ENCODE results near the gene MOCS2.
A peak's percentile ranks its signal among the peaks of the same experiment; 100 is the strongest.
"Not testable (repeated sequence)": the region's sequence is repeated elsewhere in the genome, so short reads cannot be mapped to it uniquely, and the experiment has no call there.

Gene MOCS2

DNA sequence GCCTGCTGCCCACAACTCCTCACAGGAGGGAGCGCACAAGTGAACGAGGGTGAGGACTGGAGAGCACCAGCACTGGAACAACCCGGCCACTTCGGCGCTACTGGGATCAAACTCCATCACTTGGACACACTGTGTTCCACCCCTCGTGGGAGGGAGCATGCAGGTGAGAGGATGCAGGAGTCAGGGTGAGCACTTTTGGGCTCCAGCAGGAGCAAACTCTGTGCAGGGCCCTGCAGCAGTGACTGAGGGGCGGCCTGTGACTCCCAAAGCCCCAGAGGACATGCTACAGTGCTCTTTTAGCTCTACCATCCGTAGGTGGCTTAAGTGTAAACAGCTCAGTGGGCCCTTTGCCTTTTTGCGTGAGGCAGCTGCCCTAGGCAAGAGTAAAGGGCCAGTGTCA, 4.4 kb upstream of the MOCS2 start:
- no peaks in the 10 kb centered on the region for H3K9me3 ChIP-seq (ENCODE audit: control insufficient read depth, low read length)
- H3K36me3 ChIP-seq (ENCODE audit: control insufficient read depth, insufficient read depth, low read length) = no peaks in the 10 kb centered on the region
- peaks cover 5% of the 10 kb centered on the region for H3K4me1 ChIP-seq (ENCODE audit: control insufficient read depth, insufficient read depth, low read length)
- no peaks in the 10 kb centered on the region for H3K27me3 ChIP-seq (ENCODE audit: control insufficient read depth, insufficient read depth, low read length)
- H3K4me3 ChIP-seq (ENCODE audit: low read length) = no peak overlapping the region
- H3K9ac ChIP-seq (ENCODE audit: low read length) = no peak overlapping the region

DNA sequence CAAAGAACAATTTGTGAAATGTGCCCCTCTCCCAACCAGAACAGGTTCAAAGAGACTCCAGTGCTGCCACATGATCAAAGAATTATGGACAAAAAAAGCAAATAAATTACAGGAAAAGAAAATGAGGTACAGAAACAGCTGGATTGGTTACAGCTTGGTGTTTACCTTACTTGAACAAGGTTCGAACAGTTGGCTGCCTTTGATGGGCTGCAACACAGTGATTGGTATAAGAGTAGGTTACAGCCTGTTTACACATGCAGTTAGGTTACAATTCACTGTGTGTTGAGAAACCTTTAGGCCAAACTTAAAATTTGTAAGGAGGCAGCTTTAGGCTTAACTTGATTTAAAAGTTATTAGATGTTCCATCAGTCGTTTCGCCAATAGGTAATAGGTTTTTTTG, 3.4 kb upstream of the MOCS2 start:
- Histone ChIP-seq H3K4me1 (ENCODE audit: control insufficient read depth, insufficient read depth, low read length) (no peaks in the 10 kb centered on the region), H3K27me3 (ENCODE audit: control insufficient read depth, insufficient read depth, low read length) (no peaks in the 10 kb centered on the region), H3K9me3 (ENCODE audit: control insufficient read depth, low read length) (no peaks in the 10 kb centered on the region), H3K36me3 (ENCODE audit: control insufficient read depth, insufficient read depth, low read length) (no peaks in the 10 kb centered on the region), H3K9ac (ENCODE audit: low read length) (no peak overlapping the region), H3K4me3 (ENCODE audit: low read length) (no peak overlapping the region)

DNA sequence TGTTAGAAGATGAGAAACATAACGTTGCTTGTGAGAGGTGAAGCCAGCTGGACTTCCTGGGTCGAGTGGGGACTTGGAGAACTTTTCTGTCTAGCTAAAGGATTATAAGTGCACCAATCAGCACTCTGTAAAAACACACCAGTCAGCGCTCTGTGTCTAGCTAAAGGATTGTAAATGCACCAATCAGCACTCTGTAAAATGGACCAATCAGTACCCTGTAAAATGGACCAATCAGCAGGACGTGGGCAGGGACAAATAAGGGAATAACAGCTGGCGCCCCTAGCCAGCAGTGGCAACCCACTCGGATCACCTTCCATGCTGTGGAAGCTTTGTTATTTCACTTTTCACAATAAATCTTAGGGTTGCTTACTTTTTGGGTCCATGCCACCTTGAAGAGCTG, 2.8 kb upstream of the MOCS2 start:
- not testable (repeated sequence) for H3K9me3 ChIP-seq (ENCODE audit: control insufficient read depth, low read length); H3K4me3 ChIP-seq (ENCODE audit: low read length); H3K9ac ChIP-seq (ENCODE audit: low read length); H3K27me3 ChIP-seq (ENCODE audit: control insufficient read depth, insufficient read depth, low read length); H3K4me1 ChIP-seq (ENCODE audit: control insufficient read depth, insufficient read depth, low read length); H3K36me3 ChIP-seq (ENCODE audit: control insufficient read depth, insufficient read depth, low read length)

DNA sequence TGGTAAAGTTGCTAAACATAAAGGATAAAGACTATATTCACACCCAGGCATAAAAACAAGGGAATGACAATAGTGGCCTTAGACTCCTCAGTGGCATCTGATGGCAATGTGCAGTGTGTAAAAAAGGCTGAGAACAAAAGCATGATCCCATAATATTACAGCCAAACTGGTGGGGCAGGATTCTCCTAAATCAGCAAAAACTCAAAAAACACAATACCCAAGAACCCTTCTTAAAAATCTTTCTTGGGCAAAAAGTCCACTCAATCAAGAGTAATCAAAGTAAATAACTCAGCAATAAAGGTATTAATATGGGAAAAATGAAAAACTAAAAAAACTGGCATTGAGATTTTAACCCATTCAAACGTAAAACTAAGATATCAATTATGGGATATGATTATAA, 1.6 kb upstream of the MOCS2 start:
- Histone ChIP-seq H3K27me3 (ENCODE audit: control insufficient read depth, insufficient read depth, low read length) (no peaks in the 10 kb centered on the region), H3K9ac (ENCODE audit: low read length) (no peak overlapping the region), H3K4me3 (ENCODE audit: low read length) (no peak overlapping the region), H3K36me3 (ENCODE audit: control insufficient read depth, insufficient read depth, low read length) (no peaks in the 10 kb centered on the region), H3K9me3 (ENCODE audit: control insufficient read depth, low read length) (no peaks in the 10 kb centered on the region), H3K4me1 (ENCODE audit: control insufficient read depth, insufficient read depth, low read length) (no peaks in the 10 kb centered on the region)

DNA sequence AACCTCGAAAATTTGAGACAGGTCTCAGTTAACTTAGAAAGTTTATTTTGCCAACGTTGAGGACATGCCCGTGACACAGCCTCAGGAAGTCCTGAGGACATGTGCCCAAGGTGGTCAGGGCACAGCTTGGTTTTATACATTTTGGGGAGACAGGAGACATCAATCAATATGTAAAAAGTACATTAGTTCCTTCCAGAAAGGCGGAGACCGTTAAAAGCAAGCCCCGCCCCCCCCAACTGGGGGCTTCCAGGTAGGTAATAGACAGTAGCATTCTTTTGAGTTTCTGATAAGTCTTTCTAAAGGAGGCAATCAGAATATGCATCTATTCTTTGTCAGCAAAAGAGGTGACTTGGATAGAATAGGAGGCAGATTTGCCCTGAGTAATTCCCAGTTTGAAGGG, 599 bp upstream of the MOCS2 start:
- no peaks in the 10 kb centered on the region for H3K27me3 ChIP-seq (ENCODE audit: control insufficient read depth, insufficient read depth, low read length)
- H3K4me3 ChIP-seq (ENCODE audit: low read length) = peak overlapping the region; percentile 75
- H3K36me3 ChIP-seq (ENCODE audit: control insufficient read depth, insufficient read depth, low read length) = no peaks in the 10 kb centered on the region
- H3K4me1 ChIP-seq (ENCODE audit: control insufficient read depth, insufficient read depth, low read length) = no peaks in the 10 kb centered on the region
- H3K9ac ChIP-seq (ENCODE audit: low read length) = peak overlapping the region; percentile 78
- no peaks in the 10 kb centered on the region for H3K9me3 ChIP-seq (ENCODE audit: control insufficient read depth, low read length)

DNA sequence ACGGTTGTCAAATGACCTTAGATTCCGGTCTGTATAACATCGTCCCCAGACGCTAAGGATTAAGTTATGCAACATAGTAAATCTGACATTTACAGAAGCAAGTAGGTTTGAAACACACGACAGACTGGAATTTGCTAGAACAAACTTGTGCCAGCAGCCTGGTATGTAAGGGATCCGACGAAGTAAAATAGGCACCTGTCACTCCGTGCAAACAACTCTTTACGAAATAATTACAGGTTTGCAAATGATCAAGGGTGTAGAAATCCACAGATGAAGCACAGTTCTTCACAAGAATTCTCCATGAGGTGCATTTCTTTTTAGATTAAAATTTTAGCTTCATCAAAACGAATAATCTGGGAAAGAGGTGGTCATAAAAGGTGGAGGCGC, 508 bp downstream of the MOCS2 start:
- Histone ChIP-seq H3K9me3 (ENCODE audit: control insufficient read depth, low read length) (no peaks in the 10 kb centered on the region), H3K9ac (ENCODE audit: low read length) (peak overlapping the region; percentile 51), H3K4me1 (ENCODE audit: control insufficient read depth, insufficient read depth, low read length) (no peaks in the 10 kb centered on the region), H3K27me3 (ENCODE audit: control insufficient read depth, insufficient read depth, low read length) (no peaks in the 10 kb centered on the region), H3K36me3 (ENCODE audit: control insufficient read depth, insufficient read depth, low read length) (no peaks in the 10 kb centered on the region), H3K4me3 (ENCODE audit: low read length) (peak overlapping the region; percentile 75)

DNA sequence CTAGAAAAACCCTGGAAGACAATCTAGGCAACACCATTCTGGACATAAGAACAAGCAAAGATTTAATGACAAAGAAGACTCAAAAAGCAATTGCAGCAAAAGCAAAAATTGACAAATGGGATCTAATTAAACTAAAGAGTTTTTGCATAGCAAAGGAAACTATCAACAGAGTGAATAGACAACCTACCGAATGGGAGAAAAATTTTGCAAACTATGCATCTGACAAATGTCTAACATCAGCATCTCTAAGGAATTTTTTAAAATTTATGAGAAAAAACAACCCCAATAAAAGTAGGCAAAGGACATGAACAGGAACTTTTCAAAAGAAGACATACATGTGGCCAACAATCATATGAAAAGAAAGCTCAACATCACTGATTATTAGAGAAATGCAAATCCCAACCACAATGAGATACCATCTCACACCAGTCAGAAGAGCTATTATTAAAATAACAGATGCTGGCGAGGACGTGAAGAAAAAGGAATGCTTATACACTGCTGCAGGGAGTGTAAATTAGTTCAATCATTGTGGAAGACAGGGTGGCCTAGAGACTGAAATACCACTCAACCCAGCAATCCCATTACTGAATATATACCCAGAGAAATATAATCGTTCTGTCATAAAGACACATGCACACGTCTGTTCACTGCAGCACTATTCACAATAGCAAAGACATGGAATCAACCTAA, 3.8 kb downstream of the MOCS2 start:
- no peaks in the 10 kb centered on the region for H3K27me3 ChIP-seq (ENCODE audit: control insufficient read depth, insufficient read depth, low read length)
- H3K4me1 ChIP-seq (ENCODE audit: control insufficient read depth, insufficient read depth, low read length) = no peaks in the 10 kb centered on the region
- no peaks in the 10 kb centered on the region for H3K9me3 ChIP-seq (ENCODE audit: control insufficient read depth, low read length)
- H3K4me3 ChIP-seq (ENCODE audit: low read length) = no peak overlapping the region
- no peak overlapping the region for H3K9ac ChIP-seq (ENCODE audit: low read length)
- no peaks in the 10 kb centered on the region for H3K36me3 ChIP-seq (ENCODE audit: control insufficient read depth, insufficient read depth, low read length)

DNA sequence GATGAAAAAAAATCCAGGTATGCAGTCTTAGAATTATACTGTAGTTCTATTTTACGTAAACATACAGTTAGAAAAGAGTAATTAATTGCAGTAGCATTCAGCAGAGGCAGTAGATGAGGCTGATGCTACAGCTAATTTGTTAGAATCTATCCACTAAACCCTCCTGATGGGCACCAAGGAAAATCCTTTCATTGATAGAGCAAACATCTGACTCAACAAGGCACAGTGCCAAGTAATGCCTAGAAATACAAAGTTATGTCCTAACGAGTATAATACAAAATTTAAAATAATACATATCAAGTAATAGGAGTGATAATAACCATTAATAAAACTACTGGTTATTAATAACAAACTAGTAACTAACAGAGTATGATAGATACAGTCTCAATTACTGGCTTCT, 9.0 kb downstream of the MOCS2 start:
- H3K9ac ChIP-seq (ENCODE audit: low read length) = no peak overlapping the region
- no peaks in the 10 kb centered on the region for H3K4me1 ChIP-seq (ENCODE audit: control insufficient read depth, insufficient read depth, low read length)
- no peak overlapping the region for H3K4me3 ChIP-seq (ENCODE audit: low read length)
- no peaks in the 10 kb centered on the region for H3K27me3 ChIP-seq (ENCODE audit: control insufficient read depth, insufficient read depth, low read length)
- no peaks in the 10 kb centered on the region for H3K9me3 ChIP-seq (ENCODE audit: control insufficient read depth, low read length)
- no peaks in the 10 kb centered on the region for H3K36me3 ChIP-seq (ENCODE audit: control insufficient read depth, insufficient read depth, low read length)

DNA sequence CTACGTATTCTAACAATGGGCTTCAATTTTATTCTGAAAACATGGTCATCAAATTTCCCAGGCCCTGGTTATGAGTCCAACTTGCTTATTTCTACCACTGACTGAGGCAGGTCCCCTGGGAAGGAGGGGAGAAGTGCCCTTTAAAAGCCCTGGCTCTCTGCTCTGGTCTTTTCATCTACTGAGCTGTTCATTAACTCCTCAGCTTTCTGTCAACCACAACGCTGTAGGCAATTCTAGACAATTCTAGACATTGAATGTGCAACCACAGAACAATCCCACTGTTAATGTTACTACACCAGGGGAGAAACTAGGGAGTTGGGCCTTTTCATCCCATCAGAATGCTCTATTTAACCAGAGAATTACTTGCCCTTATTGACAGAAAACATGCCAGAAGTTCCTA, 10.0 kb downstream of the MOCS2 start:
- no peaks in the 10 kb centered on the region for H3K9me3 ChIP-seq (ENCODE audit: control insufficient read depth, low read length)
- no peak overlapping the region for H3K9ac ChIP-seq (ENCODE audit: low read length)
- H3K4me1 ChIP-seq (ENCODE audit: control insufficient read depth, insufficient read depth, low read length) = no peaks in the 10 kb centered on the region
- no peaks in the 10 kb centered on the region for H3K27me3 ChIP-seq (ENCODE audit: control insufficient read depth, insufficient read depth, low read length)
- H3K36me3 ChIP-seq (ENCODE audit: control insufficient read depth, insufficient read depth, low read length) = no peaks in the 10 kb centered on the region
- H3K4me3 ChIP-seq (ENCODE audit: low read length) = no peak overlapping the region

DNA sequence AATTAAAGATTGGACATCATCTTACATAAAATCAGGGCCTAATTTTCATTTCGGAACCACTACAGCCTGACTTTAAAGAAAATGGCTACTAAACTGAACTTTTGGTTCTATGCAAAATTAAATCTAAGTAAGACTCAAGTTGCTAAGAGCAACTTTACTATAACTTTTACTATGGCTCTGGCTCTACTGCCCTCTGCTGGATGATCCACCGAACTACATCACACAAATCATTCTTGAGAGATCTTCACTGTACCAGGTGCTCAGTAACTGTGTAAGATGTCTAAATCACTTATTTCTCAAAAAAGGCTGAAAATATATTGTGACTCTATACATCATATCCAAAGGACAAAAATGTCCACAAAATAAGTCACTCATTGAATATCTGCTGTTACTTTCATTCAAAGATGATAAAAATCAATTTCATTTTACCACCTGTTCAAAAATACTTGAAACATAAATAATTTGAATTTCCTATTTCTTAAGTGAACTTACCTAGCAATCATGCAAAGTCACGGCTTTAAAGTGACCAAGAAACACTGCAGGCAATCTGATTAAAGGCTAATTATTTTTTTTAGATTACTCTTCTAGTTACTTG, 13.5 kb downstream of the MOCS2 start:
- Histone ChIP-seq H3K4me3 (ENCODE audit: low read length) (no peak overlapping the region), H3K9ac (ENCODE audit: low read length) (no peak overlapping the region), H3K4me1 (ENCODE audit: control insufficient read depth, insufficient read depth, low read length) (no peaks in the 10 kb centered on the region), H3K9me3 (ENCODE audit: control insufficient read depth, low read length) (no peaks in the 10 kb centered on the region), H3K36me3 (ENCODE audit: control insufficient read depth, insufficient read depth, low read length) (no peaks in the 10 kb centered on the region), H3K27me3 (ENCODE audit: control insufficient read depth, insufficient read depth, low read length) (no peaks in the 10 kb centered on the region)

DNA sequence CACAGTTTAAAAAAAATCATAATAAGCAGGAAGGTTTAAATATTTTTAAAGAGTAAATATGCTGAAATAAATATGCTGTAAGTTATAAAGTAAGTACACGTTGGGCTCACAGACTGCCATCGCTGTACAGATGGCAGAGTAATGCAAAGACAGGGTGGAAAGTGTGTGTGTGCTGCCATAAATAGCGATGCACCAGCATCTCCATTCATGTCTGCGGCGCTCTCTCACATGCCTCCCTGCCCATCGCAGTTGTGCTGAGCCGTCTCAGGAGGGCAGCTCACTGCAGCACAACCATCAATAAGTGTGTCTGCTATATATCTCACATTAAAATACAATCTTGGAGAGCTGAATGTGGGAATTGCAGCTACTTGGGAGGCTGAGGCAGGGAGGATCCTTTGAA, 14.3 kb downstream of the MOCS2 start:
- Histone ChIP-seq H3K4me1 (ENCODE audit: control insufficient read depth, insufficient read depth, low read length) (no peaks in the 10 kb centered on the region), H3K27me3 (ENCODE audit: control insufficient read depth, insufficient read depth, low read length) (no peaks in the 10 kb centered on the region), H3K4me3 (ENCODE audit: low read length) (no peak overlapping the region), H3K36me3 (ENCODE audit: control insufficient read depth, insufficient read depth, low read length) (no peaks in the 10 kb centered on the region), H3K9ac (ENCODE audit: low read length) (no peak overlapping the region), H3K9me3 (ENCODE audit: control insufficient read depth, low read length) (no peaks in the 10 kb centered on the region)

DNA sequence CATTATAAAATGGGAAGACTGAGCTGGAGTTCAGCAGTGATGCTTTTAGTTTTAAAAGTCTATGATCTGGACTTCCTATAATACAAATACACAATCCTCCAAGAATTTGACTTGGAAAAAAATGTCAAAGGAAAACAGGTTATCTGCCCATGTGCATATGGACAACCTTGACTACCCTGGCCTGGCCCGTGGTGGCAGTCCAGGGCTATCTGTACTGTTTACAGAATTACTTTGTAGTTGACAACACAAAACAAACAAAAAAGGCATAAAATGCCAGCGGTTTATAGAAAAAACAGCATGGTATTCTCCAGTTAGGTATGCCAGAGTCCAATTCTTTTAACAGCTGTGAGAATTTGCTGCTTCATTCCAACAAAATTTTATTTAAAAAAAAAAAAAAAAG, 17.3 kb downstream of the MOCS2 start:
- no peaks in the 10 kb centered on the region for H3K4me1 ChIP-seq (ENCODE audit: control insufficient read depth, insufficient read depth, low read length)
- H3K4me3 ChIP-seq (ENCODE audit: low read length) = no peak overlapping the region
- no peaks in the 10 kb centered on the region for H3K9me3 ChIP-seq (ENCODE audit: control insufficient read depth, low read length)
- no peak overlapping the region for H3K9ac ChIP-seq (ENCODE audit: low read length)
- no peaks in the 10 kb centered on the region for H3K36me3 ChIP-seq (ENCODE audit: control insufficient read depth, insufficient read depth, low read length)
- no peaks in the 10 kb centered on the region for H3K27me3 ChIP-seq (ENCODE audit: control insufficient read depth, insufficient read depth, low read length)

DNA sequence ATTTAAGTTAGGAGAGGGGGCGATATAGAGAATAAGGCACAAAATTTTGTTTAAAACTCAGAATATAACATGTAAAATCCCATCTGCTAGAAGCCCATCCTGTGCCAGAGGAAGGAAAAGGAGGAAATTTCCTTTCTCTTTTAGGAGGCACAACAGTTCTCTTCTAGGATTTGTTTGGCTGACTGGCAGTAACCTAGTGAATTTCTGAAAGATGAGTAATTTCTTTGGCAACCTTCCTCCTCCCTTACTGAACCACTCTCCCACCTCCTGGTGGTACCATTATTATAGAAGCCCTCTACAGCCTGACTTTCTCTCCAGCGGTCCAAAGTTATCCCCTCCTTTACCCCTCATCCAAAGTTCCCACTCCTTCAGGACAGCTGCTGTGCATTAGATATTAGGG, 18.3 kb downstream of the MOCS2 start:
- H3K27me3 ChIP-seq (ENCODE audit: control insufficient read depth, insufficient read depth, low read length) = no peaks in the 10 kb centered on the region
- H3K4me1 ChIP-seq (ENCODE audit: control insufficient read depth, insufficient read depth, low read length) = no peaks in the 10 kb centered on the region
- H3K9ac ChIP-seq (ENCODE audit: low read length) = no peak overlapping the region

More for the DNA sequence above, 18.3 kb downstream of the MOCS2 start:
- H3K36me3 ChIP-seq (ENCODE audit: control insufficient read depth, insufficient read depth, low read length) = no peaks in the 10 kb centered on the region
- no peaks in the 10 kb centered on the region for H3K9me3 ChIP-seq (ENCODE audit: control insufficient read depth, low read length)
- no peak overlapping the region for H3K4me3 ChIP-seq (ENCODE audit: low read length)
